Stimulated activated CD8-positive, alpha-beta memory T cell treated with anti-CD3 and anti-CD28 coated beads, Interleukin-15, amount 100 ng/mL, for 4 hours (primary cell): ENCODE measurements around the gene GATAD1.
"Not testable (repeated sequence)": the region's sequence is repeated elsewhere in the genome, so short reads cannot be mapped to it uniquely, and the experiment has no call there.

Experiments
- DNase-seq, 2 donors: peaks; one replicate each; pipeline ENCODE4 v3.0.0-alpha.2; 2020; ENCODE audit warnings: low read depth in 2 of 2

The GATAD1 gene

DNA sequence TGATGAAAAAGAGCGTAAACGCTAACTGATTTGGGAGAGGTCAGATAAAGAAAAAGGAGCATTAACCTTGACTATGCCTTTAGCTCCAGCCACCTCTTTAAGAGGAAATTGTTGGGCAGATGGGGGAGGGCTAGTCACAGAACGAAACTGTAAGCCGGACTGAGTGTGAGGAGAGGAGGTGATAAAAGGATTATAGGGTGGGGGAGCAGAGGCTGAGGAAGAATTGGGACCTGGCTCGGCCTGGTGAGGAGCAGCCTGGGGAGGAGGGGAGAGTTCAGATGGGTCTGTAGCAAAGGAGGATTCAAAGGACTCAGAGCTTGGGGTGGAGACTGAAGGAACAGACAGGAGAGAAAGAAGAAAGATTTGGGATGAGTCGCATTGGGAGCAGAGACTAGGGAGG, 36.3 kb downstream of the GATAD1 start:
- DNase-seq, result not testable (repeated sequence)

DNA sequence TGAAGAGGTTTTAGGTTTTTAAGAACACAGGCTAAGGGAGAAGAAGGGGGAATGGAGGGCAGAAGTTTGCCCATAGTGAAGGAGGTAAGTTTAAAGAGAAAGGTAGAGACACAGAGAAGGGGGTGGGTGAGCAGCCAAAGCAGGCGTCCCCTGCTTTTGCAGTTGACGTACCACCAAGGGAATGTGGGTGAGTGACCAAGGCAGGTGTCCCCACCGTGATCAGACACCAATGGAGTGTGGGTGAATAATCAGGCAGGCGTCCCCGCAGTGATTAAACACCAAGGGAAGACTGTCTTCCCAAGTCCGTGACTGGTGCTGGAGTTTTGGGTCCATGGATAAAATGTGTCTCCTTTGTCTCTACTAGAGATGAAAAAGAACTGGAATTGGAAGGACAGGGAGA, 36.9 kb downstream of the GATAD1 start:
- not testable (repeated sequence) for DNase-seq

DNA sequence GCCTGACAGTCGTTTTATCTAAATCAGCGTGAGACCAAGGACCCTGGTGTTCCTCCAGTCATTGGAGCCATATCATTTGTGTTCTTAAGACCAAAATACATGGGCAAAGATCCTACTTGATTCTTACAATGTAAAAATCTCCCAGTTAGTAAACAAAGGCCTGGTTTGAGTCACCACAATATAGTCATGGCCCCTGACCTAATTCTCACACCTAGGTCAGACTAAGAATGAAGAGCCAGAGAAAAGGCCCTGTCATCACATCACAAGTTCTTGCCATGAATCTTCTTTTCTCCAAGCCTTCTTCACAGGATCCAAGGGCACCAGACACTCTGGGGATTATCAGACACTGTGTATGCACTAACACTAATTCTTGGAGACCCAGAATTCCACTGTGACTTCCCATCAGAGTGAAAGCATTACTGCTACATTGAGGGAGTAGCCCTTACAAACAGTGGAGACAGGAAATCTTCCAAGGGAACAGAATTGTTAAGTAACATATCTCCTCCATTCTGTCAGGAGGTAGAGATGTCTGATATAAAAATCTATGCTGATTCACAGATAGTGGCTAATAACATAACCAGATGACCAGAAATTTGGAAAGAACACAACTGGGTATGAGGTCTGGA, 38.1 kb downstream of the GATAD1 start:
- no peak for DNase-seq

DNA sequence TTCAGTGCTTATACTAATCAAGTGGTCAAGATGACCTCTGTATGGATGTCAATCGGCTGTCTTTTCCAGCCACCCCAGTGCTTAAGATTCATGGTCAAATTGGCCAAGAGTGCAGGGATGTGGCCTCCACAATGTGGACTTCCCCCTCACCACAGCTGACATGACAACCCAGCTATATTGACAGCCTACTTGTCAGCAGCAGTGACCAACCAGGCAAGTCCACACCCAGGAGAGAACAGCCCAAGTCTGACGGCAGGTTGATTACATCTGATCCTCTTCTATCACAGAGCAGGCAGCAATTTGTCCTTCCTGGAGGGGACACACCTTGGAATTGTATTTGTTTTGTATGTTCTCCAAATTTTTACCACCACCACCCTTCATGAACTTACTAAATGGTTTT, 38.7 kb downstream of the GATAD1 start:
- DNase-seq, result no peak

DNA sequence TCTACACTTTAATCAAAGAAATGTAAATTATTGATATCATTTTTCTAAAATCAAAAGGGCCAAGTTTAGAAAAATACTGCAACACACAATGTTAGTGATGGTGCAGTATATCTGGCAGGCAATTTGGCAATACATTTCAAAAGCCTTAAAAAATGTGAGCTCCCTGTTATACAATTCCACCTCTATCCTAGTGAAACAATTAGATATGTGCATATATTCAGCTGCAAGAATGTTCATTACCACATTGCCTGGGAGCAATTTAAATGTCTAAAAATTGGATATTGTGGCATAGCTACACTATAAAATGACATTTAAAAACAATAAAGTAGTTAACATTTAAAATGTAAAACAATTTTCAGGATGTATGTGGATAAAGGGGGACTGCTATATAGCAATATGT, 40.5 kb downstream of the GATAD1 start:
- no peak for DNase-seq

DNA sequence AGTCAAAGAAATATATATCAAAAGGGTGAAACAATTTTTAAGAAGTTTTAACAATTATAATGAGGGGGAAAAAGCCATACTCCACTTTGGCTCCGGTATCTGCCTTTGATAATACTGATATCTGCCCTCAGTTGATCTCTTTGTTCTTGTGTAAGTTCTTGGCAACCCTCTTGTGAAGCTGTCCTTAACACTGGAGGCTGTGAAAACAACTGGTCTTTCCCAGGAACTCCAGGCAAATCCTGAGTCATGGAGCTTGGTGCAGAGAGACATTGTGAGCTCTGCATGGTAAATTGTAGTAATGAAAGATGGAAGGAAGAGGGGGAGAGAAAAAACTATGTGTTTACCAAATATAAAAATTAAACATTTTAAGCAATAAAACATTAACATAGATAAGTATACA, 42.4 kb downstream of the GATAD1 start:
- DNase-seq, result no peak

DNA sequence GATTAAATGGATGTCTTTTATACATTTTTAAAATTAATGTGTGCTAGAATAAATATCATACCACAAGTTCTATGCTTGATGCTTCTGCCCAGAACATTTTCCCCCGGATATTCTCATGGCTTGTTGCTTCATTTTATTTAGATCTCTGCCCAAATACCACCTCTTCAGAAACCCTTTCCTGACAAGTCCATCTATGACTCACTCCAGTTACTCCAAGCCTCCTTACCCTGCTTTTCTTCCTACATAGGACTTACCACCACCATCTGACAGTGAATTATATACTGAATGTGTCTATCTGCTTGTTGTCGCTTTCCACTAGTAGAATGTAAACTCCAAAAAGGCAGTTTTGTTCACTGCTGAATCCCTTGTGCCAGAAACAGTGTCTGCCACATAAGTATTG, 49.6 kb downstream of the GATAD1 start:
- DNase-seq, result no peak

DNA sequence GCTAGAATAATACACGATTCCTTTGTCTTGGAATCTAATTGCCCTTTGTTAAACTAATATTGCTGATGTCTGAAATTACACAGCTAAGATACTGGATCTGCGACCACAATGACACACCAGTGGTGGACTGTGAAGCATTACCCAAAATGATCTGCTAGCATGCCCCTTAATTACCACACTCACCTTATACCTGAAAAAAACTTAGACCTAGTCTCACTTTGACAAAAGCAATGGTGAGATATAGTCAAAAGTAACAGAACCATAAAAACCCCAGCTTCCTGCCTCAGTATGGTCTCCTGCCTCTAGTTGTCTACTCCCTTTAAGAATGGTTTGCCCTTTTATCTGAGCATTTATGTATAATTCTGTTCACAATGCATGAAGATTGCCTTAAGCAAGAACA, 51.3 kb downstream of the GATAD1 start:
- no peak for DNase-seq

DNA sequence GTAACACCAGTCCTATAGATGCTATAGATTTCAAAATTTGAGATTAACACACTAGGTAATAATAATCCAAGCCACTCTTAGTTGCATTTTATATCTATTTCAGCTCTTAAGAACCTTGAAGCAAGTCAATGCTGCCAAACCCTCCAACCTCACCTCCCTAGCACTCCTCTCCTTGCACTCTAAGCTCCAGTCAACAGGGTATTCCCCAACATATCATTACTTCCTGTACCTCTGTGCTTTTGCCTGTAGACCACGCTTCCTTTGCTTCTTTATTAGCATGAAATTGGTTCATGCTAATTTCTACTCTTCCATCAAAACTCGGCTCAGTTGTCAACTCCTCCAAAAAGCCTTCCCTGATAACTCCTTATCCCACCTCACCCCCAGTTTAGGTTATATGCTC, 56.5 kb downstream of the GATAD1 start:
- DNase-seq, result no peak

DNA sequence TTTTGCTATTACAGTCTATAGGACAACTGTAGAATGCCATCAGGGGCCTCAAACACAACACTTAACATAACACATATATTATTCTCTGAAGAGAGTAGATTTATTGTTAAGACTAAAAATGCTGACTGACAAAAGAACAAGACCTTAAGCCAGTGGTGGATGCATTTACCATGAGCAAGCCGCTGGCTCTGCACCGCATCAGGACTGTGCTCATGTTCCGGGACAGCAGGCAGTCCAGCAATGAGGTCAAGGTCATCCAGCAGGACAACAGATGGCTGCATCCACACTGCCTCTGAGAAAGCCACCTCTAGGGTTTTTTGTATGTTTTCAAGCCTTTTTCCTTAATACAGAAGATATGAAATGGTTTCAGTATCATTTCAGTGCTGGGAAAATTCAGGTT, 57.3 kb downstream of the GATAD1 start:
- DNase-seq, result no peak

DNA sequence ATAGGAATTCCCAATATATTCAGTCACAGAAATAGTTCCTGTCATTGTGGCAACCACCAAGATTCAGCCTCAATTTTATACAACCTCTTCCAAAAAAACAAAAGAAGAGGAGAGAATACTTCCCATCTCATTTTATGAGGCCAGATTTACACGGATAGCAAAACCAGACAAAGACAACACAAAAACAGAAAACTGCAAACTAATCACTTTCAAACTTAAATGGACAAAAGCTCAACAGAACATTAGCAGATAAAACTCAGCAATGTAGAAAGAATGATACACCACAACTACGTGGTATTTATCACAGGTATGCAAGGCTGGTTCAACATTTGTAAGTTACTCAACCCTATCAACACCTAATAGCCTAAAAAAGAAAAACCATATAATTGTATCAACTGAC, 59.1 kb downstream of the GATAD1 start:
- no peak for DNase-seq

DNA sequence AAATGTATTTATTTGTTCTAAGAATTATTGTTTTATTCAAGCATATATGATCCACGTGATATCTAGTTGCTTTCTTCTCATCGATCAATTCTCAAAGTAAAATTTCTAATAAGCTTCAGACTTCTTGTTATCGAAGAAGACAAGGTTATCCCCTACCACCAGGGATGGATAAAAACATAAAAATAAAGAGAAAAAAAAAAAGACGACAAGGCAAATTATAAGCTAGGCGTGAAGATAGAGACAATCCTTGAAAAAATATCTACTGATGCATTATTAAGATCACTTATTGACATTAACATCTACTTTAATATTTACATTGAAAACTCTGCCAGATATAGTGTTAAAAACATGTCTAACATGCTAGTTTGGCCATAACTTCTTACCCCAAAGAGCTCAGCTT, 61.7 kb downstream of the GATAD1 start:
- no peak for DNase-seq
